ENCODE data around the gene TMEM243.

- TF ChIP-seq JUND (IDR thresholded peaks at IDR 0.05; ENCODE audit: low read depth, low read length) (no peak), POLR2A (IDR thresholded peaks at IDR 0.05; ENCODE audit: low read depth, low read length) (peak; percentile 94), MAX (IDR thresholded peaks at IDR 0.05; ENCODE audit: low read depth, low read length) (no peak)
Measured at GRCh38 chr7:87220026-87220733, 648 bp upstream of the TMEM243 start.

Data from GM12878 (cell line).